ENCODE measurements around the gene TMEM212. TPM values are rescaled to one million over a fixed set of nuclear protein-coding genes. Genes with fewer than 3 reads are reported as not detected.
A peak's percentile ranks its signal among the peaks of the same experiment; 100 is the strongest.

The TMEM212 gene
- total and polyA plus RNA-seq, 2 donors (not counting 3 experiments of a cell fraction or from before 2014, with no cell fraction given) = not detected

- peaks cover 74% of the 10 kb centered on the region for H3K4me1 ChIP-seq (ENCODE audit: control insufficient read depth, extremely low read depth, insufficient read depth, low read length)
- H3K36me3 ChIP-seq (ENCODE audit: control insufficient read depth in 2 of 2, extremely low read depth in 1 of 2, insufficient read depth in 2 of 2, low read length in 2 of 2) = no peaks in the 10 kb centered on the region
- no TSS peak for BruUV-seq (replicated peaks)
- no peaks in the 10 kb centered on the region for H4K20me1 ChIP-seq (replicated peaks; ENCODE audit: control insufficient read depth, extremely low read depth, insufficient read depth, low read length)
- H3K9me3 ChIP-seq (replicated peaks; ENCODE audit: control insufficient read depth, insufficient read depth, low read length) = no peaks in the 10 kb centered on the region
- ChIA-PET CTCF (interaction anchor here (0.8 to 3.0 kb wide), 3 partner anchors 17 to 32 kb away, joined by 3 to 15 read pairs (median 4); no protein-coding TSS in a partner anchor), POLR2A (interaction anchor here (1.0 to 2.6 kb wide), 2 partner anchors 13 to 32 kb away, joined by 3 to 11 read pairs; no protein-coding TSS in a partner anchor)
- peak; percentile 22 for TF ChIP-seq POLR2AphosphoS5 (IDR thresholded peaks at IDR 0.05; ENCODE audit: insufficient read depth, low read depth, low read length)
- no peak for TF ChIP-seq POLR2A (IDR thresholded peaks at IDR 0.05; ENCODE audit: low read depth, low read length)
- no peaks in the 10 kb centered on the region for H3K9me1 ChIP-seq (replicated peaks; ENCODE audit: control insufficient read depth, extremely low read depth, insufficient read depth, low read length)
- H3K79me2 ChIP-seq (ENCODE audit: control insufficient read depth, insufficient read depth, low read length) = peaks cover 56% of the 10 kb centered on the region
- peak; percentile 95 for DNase-seq (ENCODE audit: low read depth, low spot score)
- peak overlapping the region; percentile 74 for H3K9ac ChIP-seq (replicated peaks; ENCODE audit: extremely low read depth, insufficient read depth, low read length)
- no peak overlapping the region for H2AFZ ChIP-seq (ENCODE audit: low read depth, low read length)
- H3K27ac ChIP-seq (ENCODE audit: insufficient read depth, low read depth, low read length) = peak overlapping the region; percentile 97
- H3K4me2 ChIP-seq (ENCODE audit: insufficient read depth, low read length) = peak overlapping the region; percentile 74
- dilution Hi-C loops (cut with MboI; ENCODE audit: extremely low pct_ligation_motif_present, low sequenced_read_pairs) = no loop called here
- no peak for FAIRE-seq
- H3K4me3 ChIP-seq (replicated peaks in 1 of 3; ENCODE audit: insufficient read depth in 1 of 3, low read depth in 1 of 3, low read length in 3 of 3) = no peak overlapping the region
- no peaks in the 10 kb centered on the region for H3K27me3 ChIP-seq (ENCODE audit: control insufficient read depth in 2 of 2, insufficient read depth in 2 of 2, low read length in 2 of 2)
- intact Hi-C loops (cut with micrococcal nuclease) = loop anchor here (1.0 to 2.0 kb wide), 3 partner anchors 25 to 70 kb away; no protein-coding TSS in a partner anchor
These were observed 38.3 kb upstream of the TMEM212 start for GRCh38 chr3:171804618-171805389.

- Histone ChIP-seq H3K36me3 (ENCODE audit: control insufficient read depth in 2 of 2, extremely low read depth in 1 of 2, insufficient read depth in 2 of 2, low read length in 2 of 2) (no peaks in the 10 kb centered on the region), H3K9me1 (replicated peaks; ENCODE audit: control insufficient read depth, extremely low read depth, insufficient read depth, low read length) (no peaks in the 10 kb centered on the region), H3K4me1 (ENCODE audit: control insufficient read depth, extremely low read depth, insufficient read depth, low read length) (peaks cover 74% of the 10 kb centered on the region), H3K27ac (ENCODE audit: insufficient read depth, low read depth, low read length) (peak overlapping the region; percentile 97), H3K79me2 (ENCODE audit: control insufficient read depth, insufficient read depth, low read length) (peaks cover 50% of the 10 kb centered on the region), H3K4me3 (replicated peaks in 1 of 3; ENCODE audit: insufficient read depth in 1 of 3, low read depth in 1 of 3, low read length in 3 of 3) (no peak overlapping the region), H2AFZ (ENCODE audit: low read depth, low read length) (no peak overlapping the region), H3K9me3 (replicated peaks; ENCODE audit: control insufficient read depth, insufficient read depth, low read length) (no peaks in the 10 kb centered on the region), H3K9ac (replicated peaks; ENCODE audit: extremely low read depth, insufficient read depth, low read length) (peak overlapping the region; percentile 74), H3K4me2 (ENCODE audit: insufficient read depth, low read length) (peak overlapping the region; percentile 74), H3K27me3 (ENCODE audit: control insufficient read depth in 2 of 2, insufficient read depth in 2 of 2, low read length in 2 of 2) (no peaks in the 10 kb centered on the region), H4K20me1 (replicated peaks; ENCODE audit: control insufficient read depth, extremely low read depth, insufficient read depth, low read length) (no peaks in the 10 kb centered on the region)
- no peak for TF ChIP-seq CTCF (IDR thresholded peaks at IDR 0.05; ENCODE audit: extremely low read depth in 1 of 2, insufficient read depth in 1 of 2, low read depth in 1 of 2, low read length in 2 of 2)
- no peak for TF ChIP-seq JUN (IDR thresholded peaks at IDR 0.05; ENCODE audit: borderline replicate concordance, insufficient read depth, insufficient read length, low read depth)
- no peak for TF ChIP-seq FOS (IDR thresholded peaks at IDR 0.05; ENCODE audit: borderline replicate concordance, insufficient read depth, low read length)
- TF ChIP-seq POLR2AphosphoS5 (IDR thresholded peaks at IDR 0.05; ENCODE audit: insufficient read depth, low read depth, low read length) = no peak
- no peak for TF ChIP-seq GATA2 (IDR thresholded peaks at IDR 0.05; ENCODE audit: insufficient read depth, insufficient read length, low read depth, low read length)
- TF ChIP-seq POLR2A (IDR thresholded peaks at IDR 0.05; ENCODE audit: low read depth, low read length) = no peak
- no peak for TF ChIP-seq MAX (IDR thresholded peaks at IDR 0.05; ENCODE audit: insufficient read depth, insufficient read length)
- no peak for TF ChIP-seq MYC (IDR thresholded peaks at IDR 0.05; ENCODE audit: low read depth, low read length)
- no peak for TF ChIP-seq EZH2 (IDR thresholded peaks at IDR 0.05; ENCODE audit: borderline replicate concordance, low read depth, low read length, severe bottlenecking)
- BruUV-seq (replicated peaks) = no TSS peak
- intact Hi-C loops (cut with micrococcal nuclease) = loop anchor here (1.0 to 2.0 kb wide), 5 partner anchors 17 to 234 kb away; partner anchors contain the start of gene FNDC3B
- DNase-seq (ENCODE audit: low read depth, low spot score) (no peak), FAIRE-seq (no peak)
- dilution Hi-C loops (cut with MboI; ENCODE audit: extremely low pct_ligation_motif_present, low sequenced_read_pairs) = no loop called here
- ChIA-PET POLR2A (interaction anchor here (0.6 to 2.6 kb wide), 3 partner anchors 14 to 24 kb away, joined by 3 to 11 read pairs (median 3); no protein-coding TSS in a partner anchor), CTCF (interaction anchor here (1.0 to 3.0 kb wide), 6 partner anchors 15 to 24 kb away, joined by 3 to 15 read pairs (median 6); no protein-coding TSS in a partner anchor)
These were observed 37.5 kb upstream of the TMEM212 start for GRCh38 chr3:171805687-171806086.

Data from endothelial cell of umbilical vein (primary cell).